Stimulated activated CD8-positive, alpha-beta memory T cell treated with anti-CD3 and anti-CD28 coated beads, Interleukin-4, amount 100 ng/mL, for 4 hours (primary cell): Measurements from ENCODE around the gene SPART.

Experiments
- DNase-seq, 2 donors: peaks; one replicate each; pipeline ENCODE4 v3.0.0-alpha.2; 2020; ENCODE audit warnings: low read depth in 2 of 2, low spot score in 1 of 2

Gene SPART

GRCh38 chr13:36258831-36259230, 87.4 kb downstream of the SPART start:
- DNase-seq: no peak
